ENCODE data around the gene GALNT17.

Gene GALNT17

GRCh38 chr7:71466448-71467145 lies 334.7 kb downstream of the GALNT17 start:
- DNase-seq = no peak

GRCh38 chr7:71470326-71470725 lies 338.4 kb downstream of the GALNT17 start:
- no peak for DNase-seq

GRCh38 chr7:71470830-71471229 lies 338.9 kb downstream of the GALNT17 start:
- DNase-seq = no peak

GRCh38 chr7:71472962-71473361 lies 341.0 kb downstream of the GALNT17 start:
- no peak for DNase-seq

- no peak for DNase-seq
These were observed 341.5 kb downstream of the GALNT17 start for GRCh38 chr7:71473366-71473967.

GRCh38 chr7:71477441-71477840 lies 345.5 kb downstream of the GALNT17 start:
- no peak for DNase-seq

GRCh38 chr7:71479231-71479630 lies 347.3 kb downstream of the GALNT17 start:
- DNase-seq = no peak

GRCh38 chr7:71480791-71481190 lies 348.8 kb downstream of the GALNT17 start:
- DNase-seq = no peak

GRCh38 chr7:71482284-71482683 lies 350.3 kb downstream of the GALNT17 start:
- no peak for DNase-seq

GRCh38 chr7:71484380-71484779 lies 352.4 kb downstream of the GALNT17 start:
- no peak for DNase-seq

- DNase-seq = no peak
These were observed 353.6 kb downstream of the GALNT17 start for GRCh38 chr7:71485586-71485985.

- DNase-seq = no peak
These were observed 354.5 kb downstream of the GALNT17 start for GRCh38 chr7:71486414-71486813.

- DNase-seq = no peak
These were observed 355.1 kb downstream of the GALNT17 start for GRCh38 chr7:71486856-71487628.

GRCh38 chr7:71488308-71488707 lies 356.4 kb downstream of the GALNT17 start:
- no peak for DNase-seq

- no peak for DNase-seq
These were observed 359.4 kb downstream of the GALNT17 start for GRCh38 chr7:71491336-71491735.

- DNase-seq = no peak
These were observed 363.9 kb downstream of the GALNT17 start for GRCh38 chr7:71495828-71496227.

- no peak for DNase-seq
These were observed 365.5 kb downstream of the GALNT17 start for GRCh38 chr7:71497256-71497946.

GRCh38 chr7:71498381-71498780 lies 366.4 kb downstream of the GALNT17 start:
- no peak for DNase-seq

GRCh38 chr7:71504697-71505441 lies 372.9 kb downstream of the GALNT17 start:
- no peak for DNase-seq

- no peak for DNase-seq
These were observed 374.9 kb downstream of the GALNT17 start for GRCh38 chr7:71506822-71507221.

GRCh38 chr7:71507680-71508602 lies 376.0 kb downstream of the GALNT17 start:
- no peak for DNase-seq

GRCh38 chr7:71509381-71509780 lies 377.4 kb downstream of the GALNT17 start:
- DNase-seq = no peak
